DND-41 (cell line): ENCODE results near the gene PIK3CG.
"Not testable (repeated sequence)": the region's sequence is repeated elsewhere in the genome, so short reads cannot be mapped to it uniquely, and the experiment has no call there.

Experiments
- ATAC-seq: fragments of 200-7000 bp; cut with Tn5 transposase; 3 replicates; pipeline ENCODE4 v1.9.1; 2021; ENCODE audit warnings: low read depth; ENCODE audit not compliant: insufficient read depth
- DNase-seq: peaks from one replicate; pipeline ENCODE4 v3.0.0-alpha.2; 2020
- H2AFZ ChIP-seq: 2 replicates; pipeline ENCODE4 v1.6.0; 2012; ENCODE audit warnings: low read depth, low read length
- H3K27ac ChIP-seq: 2 replicates; pipeline ENCODE4 v1.5.1; 2012; ENCODE audit warnings: low read length, inconsistent platforms
- H3K27me3 ChIP-seq: fragments of 200-600 bp; sonication (generic); 2 replicates; pipeline ENCODE4 v1.6.0; 2012; ENCODE audit warnings: low read length, mild to moderate bottlenecking, inconsistent platforms; ENCODE audit not compliant: insufficient read depth, poor library complexity
- H3K36me3 ChIP-seq: 2 replicates; pipeline ENCODE4 v1.5.1; 2012; ENCODE audit warnings: low read length, inconsistent platforms; ENCODE audit not compliant: insufficient read depth
- H3K4me1 ChIP-seq: 2 replicates; pipeline ENCODE4 v1.5.1; 2012; ENCODE audit warnings: mild to moderate bottlenecking, low read length; ENCODE audit not compliant: insufficient read depth
- H3K4me2 ChIP-seq: 2 replicates; pipeline ENCODE4 v1.6.0; 2012; ENCODE audit warnings: mild to moderate bottlenecking, moderate library complexity, low read length, inconsistent platforms; ENCODE audit not compliant: insufficient read depth
- H3K4me3 ChIP-seq, 2 experiments: fragments of 200-600 bp in 1 of 2; shearing (Covaris generic) in 1 of 2; 2 replicates each; pipeline ENCODE4 v1.5.1; 2012 to 2016; ENCODE audit warnings: inconsistent platforms in 2 of 2, low read length in 2 of 2, mild to moderate bottlenecking in 2 of 2, low read depth in 1 of 2, moderate library complexity in 1 of 2
- H3K79me2 ChIP-seq: 2 replicates; pipeline ENCODE4 v1.6.0; 2012; ENCODE audit warnings: low read length, inconsistent platforms; ENCODE audit not compliant: insufficient read depth
- H3K9ac ChIP-seq: 2 replicates; pipeline ENCODE4 v1.6.0; 2012; ENCODE audit warnings: low read depth, mild to moderate bottlenecking, inconsistent platforms, low read length, moderate library complexity
- H3K9me3 ChIP-seq: 2 replicates; pipeline ENCODE4 v1.5.1; 2012; ENCODE audit warnings: low read length, moderate library complexity, mild to moderate bottlenecking, inconsistent platforms; ENCODE audit not compliant: insufficient read depth, severe bottlenecking
- H4K20me1 ChIP-seq: 2 replicates; pipeline ENCODE4 v1.6.0; 2012; ENCODE audit warnings: low read length; ENCODE audit not compliant: insufficient read depth
- CTCF ChIP-seq: IDR thresholded peaks from 2 replicates; pipeline ENCODE4 v1.5.1; 2012; ENCODE audit warnings: borderline replicate concordance, low read length, moderate library complexity, mild to moderate bottlenecking; ENCODE audit not compliant: poor library complexity, severe bottlenecking; ENCODE audit errors: extremely low read depth
- EZH2 ChIP-seq: IDR thresholded peaks from 3 replicates; pipeline ENCODE4 v1.6.1; 2012; ENCODE audit warnings: borderline replicate concordance, low read depth, mild to moderate bottlenecking, moderate library complexity, low read length, inconsistent platforms; ENCODE audit not compliant: severe bottlenecking

The PIK3CG gene

DNA sequence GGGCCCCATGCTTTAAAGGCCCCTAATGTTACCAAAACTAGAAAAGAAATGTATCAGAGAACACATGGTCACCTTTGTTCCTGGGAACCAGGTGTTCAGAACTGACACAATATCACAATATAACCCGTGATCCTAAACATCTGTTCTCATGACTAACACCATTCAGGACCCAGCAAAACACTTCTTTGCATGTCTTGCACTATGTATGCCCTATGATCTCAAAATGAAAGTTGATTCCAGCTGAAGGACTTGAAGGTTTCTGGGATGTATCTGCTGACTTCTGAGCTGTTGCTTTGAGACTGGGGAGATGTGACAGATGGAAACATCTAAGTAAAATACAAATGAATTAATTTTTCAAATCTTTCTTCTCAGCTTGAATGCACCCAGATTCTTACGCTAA lies 37.5 kb upstream of the PIK3CG start:
- H3K79me2 ChIP-seq, result no peaks in the 10 kb centered on the region
- H3K27me3 ChIP-seq, result peaks cover 2% of the 10 kb centered on the region
- H3K36me3 ChIP-seq, result no peaks in the 10 kb centered on the region
- DNase-seq (no peak), ATAC-seq (no peak)
- no peak overlapping the region for H3K4me2 ChIP-seq
- no peaks in the 10 kb centered on the region for H3K4me1 ChIP-seq
- no peaks in the 10 kb centered on the region for H4K20me1 ChIP-seq
- no peak for TF ChIP-seq CTCF
- TF ChIP-seq EZH2, result no peak
- H3K4me3 ChIP-seq, result no peak overlapping the region
- no peak overlapping the region for H3K9ac ChIP-seq
- H2AFZ ChIP-seq, result no peak overlapping the region
- no peaks in the 10 kb centered on the region for H3K9me3 ChIP-seq
- no peak overlapping the region for H3K27ac ChIP-seq

DNA sequence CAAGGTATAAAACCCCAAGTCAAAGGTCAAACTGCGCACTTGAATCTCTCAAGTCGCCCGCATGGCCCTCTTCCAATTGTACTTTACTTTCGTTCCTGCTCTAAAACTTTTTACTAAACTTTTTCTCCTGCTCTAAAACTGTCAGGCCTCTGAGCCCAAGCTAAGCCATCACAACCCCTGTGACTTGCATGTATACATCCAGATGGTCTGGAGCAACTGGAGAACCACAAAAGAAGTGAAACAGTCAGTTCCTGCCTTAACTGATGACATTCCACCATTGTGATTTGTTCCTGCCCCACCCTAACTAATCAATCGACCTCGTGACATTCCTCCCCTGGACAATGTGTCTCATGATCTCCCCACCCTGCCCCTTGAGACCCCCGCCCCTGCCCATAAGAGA lies 35.6 kb upstream of the PIK3CG start:
- Histone ChIP-seq H3K9ac (no peak overlapping the region), H2AFZ (no peak overlapping the region), H3K4me2 (no peak overlapping the region), H4K20me1 (no peaks in the 10 kb centered on the region), H3K27ac (no peak overlapping the region), H3K4me1 (no peaks in the 10 kb centered on the region), H3K9me3 (no peaks in the 10 kb centered on the region), H3K4me3 (no peak overlapping the region), H3K36me3 (no peaks in the 10 kb centered on the region), H3K79me2 (no peaks in the 10 kb centered on the region), H3K27me3 (peaks cover 2% of the 10 kb centered on the region)
- DNase-seq (no peak), ATAC-seq (no peak)
- TF ChIP-seq EZH2, result no peak
- no peak for TF ChIP-seq CTCF

GRCh38 chr7:106830896-106831295 lies 34.2 kb upstream of the PIK3CG start:
- not testable (repeated sequence) for H3K36me3 ChIP-seq, H3K4me1 ChIP-seq, H3K79me2 ChIP-seq, H4K20me1 ChIP-seq, DNase-seq, H3K27me3 ChIP-seq, H3K27ac ChIP-seq, H3K4me3 ChIP-seq, H2AFZ ChIP-seq, ATAC-seq, H3K9ac ChIP-seq, H3K4me2 ChIP-seq, H3K9me3 ChIP-seq

DNA sequence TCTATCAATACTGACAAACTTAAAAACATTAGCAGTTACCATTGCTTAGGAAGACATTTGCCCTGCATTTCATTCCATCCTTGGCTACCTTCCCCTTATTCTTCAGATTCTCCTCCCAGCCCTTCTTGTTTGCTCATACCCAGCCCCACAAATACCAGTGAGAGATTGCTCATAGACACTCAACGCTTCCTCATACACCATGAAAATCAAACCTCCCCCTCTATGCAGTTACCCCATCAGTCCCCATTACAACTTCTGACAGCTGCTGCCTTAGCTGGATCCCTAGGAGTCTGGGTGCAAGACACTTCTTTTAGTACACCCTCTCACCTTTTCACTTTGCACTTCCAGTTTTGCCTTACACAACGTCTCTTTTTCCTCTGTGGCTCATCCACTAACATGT lies 28.3 kb upstream of the PIK3CG start:
- Histone ChIP-seq H3K9ac (no peak overlapping the region), H2AFZ (no peak overlapping the region), H3K4me1 (no peaks in the 10 kb centered on the region), H3K4me2 (no peak overlapping the region), H3K36me3 (no peaks in the 10 kb centered on the region), H3K27me3 (no peaks in the 10 kb centered on the region), H3K9me3 (no peaks in the 10 kb centered on the region), H3K4me3 (no peak overlapping the region), H3K27ac (no peak overlapping the region), H4K20me1 (no peaks in the 10 kb centered on the region), H3K79me2 (no peaks in the 10 kb centered on the region)
- ATAC-seq (no peak), DNase-seq (no peak)
- no peak for TF ChIP-seq CTCF
- no peak for TF ChIP-seq EZH2
